Epithelial cell of esophagus (primary cell): Measurements from ENCODE around the gene SAT2.

Source experiments
- DNase-seq: peaks from one replicate; pipeline ENCODE4 v3.0.0; 2010; ENCODE audit warnings: low read depth
- H3K4me3 ChIP-seq: 2 replicates; pipeline ENCODE4 v1.5.1; 2011; ENCODE audit warnings: mild to moderate bottlenecking, low read length, control low read depth
- TF ChIP-seq, protein P1 (sequence below): IDR thresholded peaks from 2 replicates; pipeline ENCODE4 v1.5.1; 2011; ENCODE audit warnings: low read depth, mild to moderate bottlenecking, low read length, control low read depth, inconsistent platforms; ENCODE audit not compliant: insufficient read depth; ENCODE audit errors: missing control alignments

Gene SAT2

DNA sequence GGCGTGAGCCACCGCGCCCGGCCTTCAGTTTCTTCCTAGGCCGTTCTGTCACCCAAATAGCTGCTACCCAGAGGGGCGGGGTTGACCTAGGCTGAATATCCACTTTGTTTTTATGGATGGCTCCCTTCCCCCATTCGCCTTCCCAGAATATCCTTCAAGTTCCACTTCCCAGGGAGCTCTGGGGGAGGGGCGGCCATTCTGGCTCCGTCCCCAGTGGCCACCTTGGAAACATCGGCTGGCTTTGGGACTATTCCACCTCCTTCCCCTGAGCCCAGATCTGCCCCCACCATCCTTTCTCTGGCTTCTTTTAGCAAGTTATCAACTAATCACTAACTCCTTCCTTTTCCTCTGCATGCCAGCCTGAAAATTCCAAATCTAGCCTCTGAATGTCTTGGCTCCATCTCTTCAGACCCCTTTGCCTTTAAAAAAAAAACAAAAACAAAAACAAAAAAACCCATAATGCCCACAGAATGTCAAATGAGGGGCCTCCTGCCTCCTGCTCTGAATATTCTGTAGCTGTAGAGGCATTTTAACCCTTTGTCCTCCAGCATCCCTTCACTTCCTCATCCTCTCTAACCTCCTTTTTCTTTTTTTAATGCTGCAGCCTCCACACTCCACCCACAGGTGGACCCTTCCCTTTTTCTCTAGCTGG lies 29.5 kb upstream of the SAT2 start:
- H3K4me3 ChIP-seq: no peak overlapping the region
- no peak for DNase-seq
- TF ChIP-seq, protein P1, sequence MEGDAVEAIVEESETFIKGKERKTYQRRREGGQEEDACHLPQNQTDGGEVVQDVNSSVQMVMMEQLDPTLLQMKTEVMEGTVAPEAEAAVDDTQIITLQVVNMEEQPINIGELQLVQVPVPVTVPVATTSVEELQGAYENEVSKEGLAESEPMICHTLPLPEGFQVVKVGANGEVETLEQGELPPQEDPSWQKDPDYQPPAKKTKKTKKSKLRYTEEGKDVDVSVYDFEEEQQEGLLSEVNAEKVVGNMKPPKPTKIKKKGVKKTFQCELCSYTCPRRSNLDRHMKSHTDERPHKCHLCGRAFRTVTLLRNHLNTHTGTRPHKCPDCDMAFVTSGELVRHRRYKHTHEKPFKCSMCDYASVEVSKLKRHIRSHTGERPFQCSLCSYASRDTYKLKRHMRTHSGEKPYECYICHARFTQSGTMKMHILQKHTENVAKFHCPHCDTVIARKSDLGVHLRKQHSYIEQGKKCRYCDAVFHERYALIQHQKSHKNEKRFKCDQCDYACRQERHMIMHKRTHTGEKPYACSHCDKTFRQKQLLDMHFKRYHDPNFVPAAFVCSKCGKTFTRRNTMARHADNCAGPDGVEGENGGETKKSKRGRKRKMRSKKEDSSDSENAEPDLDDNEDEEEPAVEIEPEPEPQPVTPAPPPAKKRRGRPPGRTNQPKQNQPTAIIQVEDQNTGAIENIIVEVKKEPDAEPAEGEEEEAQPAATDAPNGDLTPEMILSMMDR: no peak

DNA sequence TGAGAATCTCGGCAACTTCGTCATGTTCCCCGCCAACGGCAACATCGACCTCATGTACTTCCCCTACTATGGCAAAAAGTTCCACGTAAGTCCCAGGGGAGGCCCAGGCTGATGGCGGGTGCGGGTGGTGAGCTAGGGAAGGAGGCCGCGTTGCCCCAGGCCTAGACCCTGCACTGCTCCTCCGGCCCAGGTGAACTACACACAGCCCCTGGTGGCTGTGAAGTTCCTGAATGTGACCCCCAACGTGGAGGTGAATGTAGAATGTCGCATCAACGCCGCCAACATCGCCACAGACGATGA lies 27.9 kb upstream of the SAT2 start:
- no peak overlapping the region for H3K4me3 ChIP-seq
- TF ChIP-seq, protein P1: no peak
- DNase-seq: no peak

DNA sequence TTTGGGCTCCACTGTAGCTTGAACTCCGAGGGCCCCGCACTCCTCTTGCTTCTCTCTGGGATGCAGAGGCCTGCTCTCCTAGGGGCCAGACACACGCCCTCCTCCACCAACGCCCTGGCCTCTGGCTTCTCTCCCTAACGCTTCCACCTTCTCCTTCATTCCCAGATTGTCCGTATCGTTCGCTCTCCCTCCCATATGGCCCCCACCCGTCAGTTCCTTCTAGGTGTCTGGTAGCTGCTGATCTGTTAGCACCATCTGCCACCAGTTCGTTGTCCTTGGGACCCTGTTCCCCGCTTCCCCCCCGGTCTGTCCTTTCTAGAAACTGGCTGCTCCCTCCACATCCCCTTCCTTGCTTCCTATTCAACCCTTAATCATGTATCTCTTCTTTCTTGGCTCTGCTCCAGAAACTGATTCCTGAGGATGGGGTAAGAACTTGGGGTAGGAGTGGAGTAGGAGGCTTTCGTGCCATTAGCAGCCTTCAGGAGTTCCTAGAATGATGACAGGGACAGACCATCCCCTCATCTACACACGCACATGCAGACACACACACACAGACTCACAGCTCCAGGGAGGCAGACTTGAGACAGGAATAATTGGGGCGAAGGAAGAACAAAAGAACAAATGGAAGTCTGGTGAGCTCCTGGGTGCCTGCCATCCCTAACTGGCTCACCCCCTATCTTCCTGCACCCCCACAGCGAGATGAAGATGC lies 27.4 kb upstream of the SAT2 start:
- TF ChIP-seq, protein P1: no peak
- no peak for DNase-seq
- H3K4me3 ChIP-seq: no peak overlapping the region

DNA sequence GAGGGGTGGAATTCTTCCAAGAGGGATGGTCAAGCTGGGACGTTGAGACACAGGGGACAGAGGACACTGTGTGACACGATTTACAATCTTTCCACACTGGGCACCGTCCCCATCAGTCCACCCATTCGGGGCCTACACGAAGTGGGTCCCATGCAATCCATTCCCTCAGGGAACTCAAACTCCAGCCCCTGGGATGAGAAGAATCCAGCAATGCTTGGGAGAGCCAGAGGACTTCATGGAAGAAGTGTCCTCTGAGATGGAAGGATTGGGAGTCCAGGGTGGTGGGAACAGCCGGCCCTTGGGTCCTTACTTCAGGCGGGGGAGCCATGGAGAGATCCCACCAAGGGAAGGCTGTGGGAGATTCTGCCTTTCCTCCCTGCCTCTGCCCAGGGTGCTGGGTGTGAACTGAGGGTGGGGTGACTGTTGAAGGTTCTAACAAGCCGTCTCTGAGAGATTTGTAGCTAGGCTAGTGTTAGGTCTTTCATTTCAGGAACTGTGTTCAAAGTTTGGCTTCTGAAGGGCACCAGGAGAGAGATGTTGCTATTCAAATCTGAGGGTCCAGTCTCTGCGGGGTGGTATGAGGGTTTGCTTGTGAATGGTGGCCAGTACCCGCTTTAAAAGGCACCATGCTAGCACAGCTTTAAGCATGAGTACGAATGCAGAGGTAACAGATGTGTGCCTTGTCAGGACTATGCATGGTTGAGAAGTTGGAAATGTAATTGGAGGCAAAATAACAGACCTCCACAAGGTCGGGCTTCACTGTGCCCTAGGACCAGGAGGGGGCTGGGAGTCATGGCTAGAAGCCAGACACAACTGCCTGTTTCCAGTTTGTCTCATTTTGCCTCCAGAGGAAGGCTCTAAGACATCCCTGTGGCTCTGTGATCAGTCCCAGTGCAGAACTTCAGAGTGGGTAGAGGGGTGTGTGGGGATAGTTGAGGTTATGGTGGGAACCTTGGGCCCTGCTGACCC lies 25.1 kb upstream of the SAT2 start:
- DNase-seq: no peak
- H3K4me3 ChIP-seq: no peak overlapping the region
- TF ChIP-seq, protein P1: no peak

DNA sequence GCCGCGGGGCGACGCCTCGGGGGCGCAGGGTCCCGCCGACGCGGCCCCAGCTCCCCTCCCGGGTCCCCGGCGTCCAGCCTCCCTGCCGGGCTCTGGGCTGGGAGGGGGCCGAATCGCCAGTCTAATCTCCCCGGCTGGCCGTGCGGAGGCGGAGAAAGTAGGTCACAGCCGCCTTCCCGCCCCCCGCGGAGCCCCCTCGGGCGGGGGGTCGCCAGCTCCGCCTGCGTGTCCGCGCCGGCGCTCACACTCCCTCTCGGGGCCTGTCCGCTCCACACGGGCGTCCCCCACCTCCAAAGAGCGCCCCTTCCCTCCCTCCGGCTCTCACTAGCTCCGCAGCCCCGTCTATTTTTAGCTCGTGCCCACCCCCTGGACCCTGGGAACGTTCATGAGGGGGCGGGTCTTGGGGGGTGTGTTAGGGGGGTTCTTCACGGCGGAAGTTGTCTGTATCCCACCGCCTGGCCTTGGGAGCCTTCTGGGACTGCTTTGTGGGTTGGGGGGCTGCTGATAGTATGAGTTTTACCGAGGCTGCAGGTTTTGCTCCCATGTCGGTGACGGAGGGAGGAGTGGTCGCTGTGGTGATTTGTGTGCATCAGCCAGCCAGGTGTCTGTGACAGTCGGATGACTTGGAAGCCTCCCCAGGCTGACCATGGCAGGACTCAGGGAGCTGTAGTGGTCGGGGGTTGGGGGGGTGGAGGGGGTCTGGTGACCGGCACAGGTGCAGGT lies 24.2 kb upstream of the SAT2 start:
- TF ChIP-seq, protein P1: no peak

DNA sequence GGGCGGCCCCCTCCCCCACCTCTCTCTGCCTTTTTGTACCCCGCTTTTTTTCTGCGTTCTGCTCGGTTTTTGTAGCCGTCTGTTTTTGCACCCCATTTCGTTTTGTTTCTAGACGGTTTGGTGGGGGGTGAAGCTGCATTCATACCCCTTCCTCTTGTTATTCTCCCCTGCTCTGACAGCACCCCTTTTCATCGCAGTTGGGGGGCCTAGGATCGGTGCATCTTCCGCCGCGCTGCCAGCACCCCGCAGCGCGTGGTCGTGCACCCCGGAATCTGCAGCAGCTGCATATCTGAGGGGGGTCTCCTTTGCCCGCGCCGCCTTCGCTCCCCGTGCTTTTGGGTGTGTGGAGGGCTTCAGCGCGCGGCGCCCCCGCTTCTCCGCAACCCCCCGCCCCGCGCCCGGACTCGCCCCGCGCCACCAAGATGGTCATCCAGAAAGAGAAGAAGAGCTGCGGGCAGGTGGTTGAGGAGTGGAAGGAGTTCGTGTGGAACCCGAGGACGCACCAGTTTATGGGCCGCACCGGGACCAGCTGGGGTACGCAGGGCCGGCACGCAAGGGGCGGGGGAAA lies 23.6 kb upstream of the SAT2 start:
- peak overlapping the region; percentile 19 for H3K4me3 ChIP-seq
- no peak for DNase-seq
- TF ChIP-seq, protein P1: no peak

More for the DNA sequence above, 24.2 kb upstream of the SAT2 start:
- no peak for DNase-seq
- no peak overlapping the region for H3K4me3 ChIP-seq
